Sciatic nerve (tissue), 2 donors: Measurements from ENCODE around the gene BACE2. TPM values are rescaled to one million over a fixed set of nuclear protein-coding genes. Genes with fewer than 3 reads are reported as not detected.
"Not testable (repeated sequence)": the region's sequence is repeated elsewhere in the genome, so short reads cannot be mapped to it uniquely, and the experiment has no call there.

Experiments used
- ATAC-seq: fragments of 200-7000 bp; cut with Tn5 transposase; one replicate; pipeline ENCODE4 v1.9.1; 2020; ENCODE audit warnings: mild to moderate bottlenecking, moderate library complexity
- DNase-seq: peaks from one replicate; pipeline ENCODE4 v3.0.0-alpha.2; 2020; ENCODE audit warnings: low spot score
- intact Hi-C: fragments of 100-400 bp; cut with DNase I; formaldehyde crosslinking; loops from one replicate; pipeline ENCODE4 v1.14.2; 2022
- total RNA-seq: library from RNA; stranded (reverse); fragmentation: NEBNext Ultra II Directional; extraction: Animal tissue kit (Norgen Biotek cat#: 25700); gene quantifications from one replicate; pipeline ENCODE4 v1.2.1, GENCODE V29; 2021
- donor health status: DM: no; HTN: no; CAD: no.
- donor health status: DM: no; HTN: no; CAD: no.

The BACE2 gene
- total RNA-seq, 1 donor from 2014 or later, result 103 TPM

GRCh38 chr21:41228492-41228891, 60.5 kb downstream of the BACE2 start:
- intact Hi-C loops, result no loop called here
- DNase-seq, result no peak
- ATAC-seq, result no peak

GRCh38 chr21:41228958-41229357, 61.0 kb downstream of the BACE2 start:
- no peak for ATAC-seq
- no peak for DNase-seq

GRCh38 chr21:41229509-41230248, 61.7 kb downstream of the BACE2 start:
- no peak for ATAC-seq
- intact Hi-C loops, result no loop called here
- DNase-seq, result peak; percentile 25

More at GRCh38 chr21:41228958-41229357, 61.0 kb downstream of the BACE2 start:
- intact Hi-C loops, result no loop called here

- ATAC-seq, result no peak
- DNase-seq, result no peak
- intact Hi-C loops, result no loop called here
Observed at GRCh38 chr21:41230497-41230896, 62.5 kb downstream of the BACE2 start.

- DNase-seq (peak; percentile 35), ATAC-seq (no peak)
- intact Hi-C loops, result no loop called here
Observed at GRCh38 chr21:41231060-41231459, 63.1 kb downstream of the BACE2 start.

- no peak for DNase-seq
- intact Hi-C loops, result no loop called here
- ATAC-seq, result no peak
Observed at GRCh38 chr21:41232013-41232412, 64.1 kb downstream of the BACE2 start.

GRCh38 chr21:41233916-41234315, 66.0 kb downstream of the BACE2 start:
- no peak for ATAC-seq
- intact Hi-C loops, result no loop called here
- DNase-seq, result no peak

GRCh38 chr21:41234569-41234968, 66.6 kb downstream of the BACE2 start:
- DNase-seq (no peak), ATAC-seq (no peak)
- intact Hi-C loops, result no loop called here

GRCh38 chr21:41235201-41235600, 67.2 kb downstream of the BACE2 start:
- DNase-seq (no peak), ATAC-seq (no peak)
- intact Hi-C loops, result no loop called here

GRCh38 chr21:41236352-41236973, 68.5 kb downstream of the BACE2 start:
- intact Hi-C loops, result no loop called here
- no peak for ATAC-seq
- peak; percentile 54 for DNase-seq

GRCh38 chr21:41238081-41238796, 70.3 kb downstream of the BACE2 start:
- peak; percentile 60 for ATAC-seq
- DNase-seq, result peak; percentile 51
- intact Hi-C loops, result not testable (repeated sequence)

- ATAC-seq (no peak), DNase-seq (no peak)
- intact Hi-C loops, result no loop called here
Observed at GRCh38 chr21:41240040-41240439, 72.1 kb downstream of the BACE2 start.

- intact Hi-C loops, result no loop called here
- ATAC-seq, result no peak
- DNase-seq, result no peak
Observed at GRCh38 chr21:41241341-41241740, 73.4 kb downstream of the BACE2 start.

- ATAC-seq (no peak), DNase-seq (no peak)
- intact Hi-C loops, result no loop called here
Observed at GRCh38 chr21:41242238-41242829, 74.4 kb downstream of the BACE2 start.

- intact Hi-C loops, result no loop called here
- ATAC-seq, result no peak
- DNase-seq, result no peak
Observed at GRCh38 chr21:41243107-41243506, 75.1 kb downstream of the BACE2 start.

GRCh38 chr21:41244266-41244880, 76.4 kb downstream of the BACE2 start:
- intact Hi-C loops, DNase-seq: not testable (repeated sequence)

GRCh38 chr21:41245509-41246135, 77.7 kb downstream of the BACE2 start:
- ATAC-seq, result no peak
- intact Hi-C loops, result no loop called here
- DNase-seq, result no peak

More at GRCh38 chr21:41244266-41244880, 76.4 kb downstream of the BACE2 start:
- ATAC-seq, result not testable (repeated sequence)

GRCh38 chr21:41246808-41247207, 78.8 kb downstream of the BACE2 start:
- no peak for DNase-seq
- intact Hi-C loops, result no loop called here
- no peak for ATAC-seq
